Transverse colon (tissue), 3 donors: ENCODE measurements around the gene ALOX15.
"Not testable (repeated sequence)": the region's sequence is repeated elsewhere in the genome, so short reads cannot be mapped to it uniquely, and the experiment has no call there.

ENCODE experiments used
- POLR2A ChIP-seq: fragments of 450-650 bp; IDR thresholded peaks from one replicate; pipeline ENCODE4 v1.6.1; 2016; ENCODE audit warnings: antibody characterized with exemption, mild to moderate bottlenecking, moderate library complexity
- TF ChIP-seq, protein P1 (sequence below), 5 experiments: fragments of 200-600 bp in 3 of 5; fragments of 450-650 bp in 2 of 5; sonication (generic) in 3 of 5; IDR thresholded peaks; 1 replicate in 2 of 5; 2 replicates in 3 of 5; pipeline ENCODE4 v1.5.1; 2016 to 2017; ENCODE audit warnings: antibody characterized with exemption in 5 of 5, inconsistent platforms in 3 of 5, mild to moderate bottlenecking in 2 of 5, moderate library complexity in 1 of 5

- not testable (repeated sequence) for TF ChIP-seq POLR2A
- TF ChIP-seq, protein P1, sequence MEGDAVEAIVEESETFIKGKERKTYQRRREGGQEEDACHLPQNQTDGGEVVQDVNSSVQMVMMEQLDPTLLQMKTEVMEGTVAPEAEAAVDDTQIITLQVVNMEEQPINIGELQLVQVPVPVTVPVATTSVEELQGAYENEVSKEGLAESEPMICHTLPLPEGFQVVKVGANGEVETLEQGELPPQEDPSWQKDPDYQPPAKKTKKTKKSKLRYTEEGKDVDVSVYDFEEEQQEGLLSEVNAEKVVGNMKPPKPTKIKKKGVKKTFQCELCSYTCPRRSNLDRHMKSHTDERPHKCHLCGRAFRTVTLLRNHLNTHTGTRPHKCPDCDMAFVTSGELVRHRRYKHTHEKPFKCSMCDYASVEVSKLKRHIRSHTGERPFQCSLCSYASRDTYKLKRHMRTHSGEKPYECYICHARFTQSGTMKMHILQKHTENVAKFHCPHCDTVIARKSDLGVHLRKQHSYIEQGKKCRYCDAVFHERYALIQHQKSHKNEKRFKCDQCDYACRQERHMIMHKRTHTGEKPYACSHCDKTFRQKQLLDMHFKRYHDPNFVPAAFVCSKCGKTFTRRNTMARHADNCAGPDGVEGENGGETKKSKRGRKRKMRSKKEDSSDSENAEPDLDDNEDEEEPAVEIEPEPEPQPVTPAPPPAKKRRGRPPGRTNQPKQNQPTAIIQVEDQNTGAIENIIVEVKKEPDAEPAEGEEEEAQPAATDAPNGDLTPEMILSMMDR (IDR thresholded peaks at IDR 0.05): not testable (repeated sequence)
Observed at GRCh38 chr17:4638766-4639165, 2.7 kb downstream of the ALOX15 start.
